Activated T-cell treated with anti-CD3 and anti-CD28 coated beads, Interleukin-2, amount 50 U/mL, for 24 hours (primary cell): Measurements from ENCODE around the gene TUBA4A.

Source experiments
- DNase-seq: peaks from one replicate; pipeline ENCODE4 v3.0.0-alpha.2; 2020
- H3K27ac Mint-ChIP-seq: 2 replicates; pipeline ENCODE4 v1.8.0; 2020; ENCODE audit warnings: mild to moderate bottlenecking, mixed read lengths
- H3K27me3 Mint-ChIP-seq: 2 replicates; pipeline ENCODE4 v1.8.0; 2020; ENCODE audit warnings: mixed read lengths
- H3K36me3 Mint-ChIP-seq: 2 replicates; pipeline ENCODE4 v1.8.0; 2020; ENCODE audit warnings: low read depth, mixed read lengths
- H3K4me1 Mint-ChIP-seq: 2 replicates; pipeline ENCODE4 v1.8.0; 2020; ENCODE audit warnings: low read depth, mixed read lengths
- H3K4me3 Mint-ChIP-seq: 2 replicates; pipeline ENCODE4 v1.8.0; 2020; ENCODE audit warnings: mild to moderate bottlenecking, moderate library complexity, mixed read lengths
- H3K9me3 Mint-ChIP-seq: 2 replicates; pipeline ENCODE4 v1.8.0; 2020; ENCODE audit warnings: mixed read lengths

Gene TUBA4A

DNA sequence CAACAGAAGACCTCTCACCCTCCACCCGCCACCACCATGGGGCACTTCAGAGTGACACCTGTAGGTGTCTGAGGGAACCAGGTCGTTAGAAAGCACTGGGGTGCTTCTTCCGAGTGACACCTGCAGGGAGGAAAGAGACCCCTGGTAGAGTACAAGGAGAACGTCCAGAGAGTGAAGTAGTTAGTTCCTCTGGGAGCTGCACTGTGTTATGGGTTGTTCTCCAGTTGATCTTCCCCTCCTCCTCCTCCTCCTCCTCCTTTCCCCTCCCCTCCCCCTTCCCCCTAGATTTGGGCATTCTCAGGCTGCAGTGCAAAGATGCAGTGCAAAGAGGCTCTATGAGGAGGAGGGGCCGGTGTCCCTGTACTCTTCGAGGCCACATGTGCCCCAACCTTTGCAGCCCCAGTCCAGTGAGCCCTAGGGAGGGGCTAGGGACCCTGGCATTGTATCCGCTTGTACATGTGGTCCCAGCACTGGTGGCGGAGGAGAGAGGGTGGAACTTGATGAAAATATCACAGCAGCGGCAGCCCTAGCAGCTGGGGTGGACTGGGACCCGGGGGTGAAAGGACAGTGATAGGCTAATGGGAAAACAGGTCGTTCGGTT lies 26.3 kb upstream of the TUBA4A start:
- peak overlapping the region; percentile 86 for H3K4me3 Mint-ChIP-seq
- no peak for DNase-seq
- H3K4me1 Mint-ChIP-seq = peaks cover 43% of the 10 kb centered on the region
- H3K36me3 Mint-ChIP-seq = peaks cover 45% of the 10 kb centered on the region
- no peaks in the 10 kb centered on the region for H3K27me3 Mint-ChIP-seq
- H3K27ac Mint-ChIP-seq = peak overlapping the region; percentile 95
- no peaks in the 10 kb centered on the region for H3K9me3 Mint-ChIP-seq

DNA sequence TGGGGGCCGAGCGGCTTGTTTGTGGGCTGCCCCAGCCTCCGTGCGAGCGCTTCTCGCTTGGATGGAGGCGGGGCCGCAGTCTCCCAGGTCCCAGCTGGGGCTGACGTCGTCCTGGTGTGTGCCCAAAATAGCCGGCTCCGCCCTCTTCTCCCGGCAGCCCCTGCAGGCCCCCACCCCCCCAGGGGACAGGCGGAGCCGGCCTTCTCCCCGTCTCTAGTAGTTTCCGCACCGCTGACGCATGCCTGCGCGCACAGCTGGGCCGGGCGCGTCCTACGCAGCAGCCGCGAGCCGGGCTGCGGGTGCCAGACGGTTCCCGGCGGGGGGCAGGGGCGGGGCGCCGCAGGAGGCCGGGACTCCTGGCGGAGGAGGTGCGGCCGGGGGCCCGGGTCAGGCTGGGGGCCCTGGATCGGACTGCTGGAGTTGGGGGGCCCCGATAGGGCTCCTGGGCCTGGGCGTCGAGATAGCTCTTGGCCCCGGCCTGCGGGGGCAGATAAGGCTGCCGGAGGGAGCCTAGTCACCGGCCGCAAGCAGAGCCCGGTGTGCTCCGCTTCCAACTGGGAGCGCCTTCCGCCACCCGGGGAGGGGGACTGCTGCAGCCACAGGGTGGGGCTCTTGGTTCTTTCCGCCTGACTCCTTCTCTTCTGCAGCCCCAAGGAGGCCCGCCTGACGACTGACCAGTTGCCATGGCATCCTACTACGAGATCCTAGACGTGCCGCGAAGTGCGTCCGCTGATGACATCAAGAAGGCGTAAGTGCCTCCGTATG lies 25.6 kb upstream of the TUBA4A start, which contains the start of gene DNAJB2:
Gene DNAJB2, plus strand, starts transcription at position 216 of the 765 bp plus-strand sequence. Its CDS starts 468 bp downstream, at position 684.
- Mint-ChIP-seq H3K36me3 (peaks cover 41% of the 10 kb centered on the region), H3K27ac (peak within 1 kb of the TSS; percentile 96), H3K9me3 (no peaks in the 10 kb centered on the region), H3K27me3 (no peaks in the 10 kb centered on the region), H3K4me3 (peak within 1 kb of the TSS; percentile 86), H3K4me1 (peaks cover 43% of the 10 kb centered on the region)
- peak; percentile 99 for DNase-seq

DNA sequence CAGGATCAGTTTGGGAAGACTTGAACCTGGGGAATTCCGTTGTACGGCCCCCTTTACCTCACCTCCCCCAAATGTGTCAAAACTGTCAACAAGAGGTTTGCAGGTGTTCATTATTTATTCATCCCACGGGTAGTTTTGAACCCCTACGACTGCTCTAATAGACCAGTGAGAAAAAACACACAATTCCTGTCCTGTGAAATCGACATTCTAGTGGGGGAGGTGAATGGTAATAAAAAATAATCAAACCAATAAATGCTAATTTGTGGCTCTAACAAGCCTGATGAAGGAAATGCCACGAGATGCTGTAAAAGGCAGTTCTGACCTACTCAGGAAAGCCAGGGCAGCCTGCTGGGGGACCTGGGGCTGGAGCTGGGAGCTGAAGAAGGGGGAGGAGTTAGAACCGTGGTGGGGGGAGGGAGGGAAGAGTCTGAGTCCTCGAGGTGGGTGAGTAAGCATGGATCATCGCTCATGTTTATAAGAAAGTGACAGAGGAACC lies 25.0 kb upstream of the TUBA4A start:
- peak overlapping the region; percentile 96 for H3K27ac Mint-ChIP-seq
- H3K4me3 Mint-ChIP-seq = peak overlapping the region; percentile 86
- H3K4me1 Mint-ChIP-seq = peaks cover 42% of the 10 kb centered on the region
- H3K9me3 Mint-ChIP-seq = no peaks in the 10 kb centered on the region
- H3K27me3 Mint-ChIP-seq = no peaks in the 10 kb centered on the region
- DNase-seq = no peak
- H3K36me3 Mint-ChIP-seq = peaks cover 35% of the 10 kb centered on the region

DNA sequence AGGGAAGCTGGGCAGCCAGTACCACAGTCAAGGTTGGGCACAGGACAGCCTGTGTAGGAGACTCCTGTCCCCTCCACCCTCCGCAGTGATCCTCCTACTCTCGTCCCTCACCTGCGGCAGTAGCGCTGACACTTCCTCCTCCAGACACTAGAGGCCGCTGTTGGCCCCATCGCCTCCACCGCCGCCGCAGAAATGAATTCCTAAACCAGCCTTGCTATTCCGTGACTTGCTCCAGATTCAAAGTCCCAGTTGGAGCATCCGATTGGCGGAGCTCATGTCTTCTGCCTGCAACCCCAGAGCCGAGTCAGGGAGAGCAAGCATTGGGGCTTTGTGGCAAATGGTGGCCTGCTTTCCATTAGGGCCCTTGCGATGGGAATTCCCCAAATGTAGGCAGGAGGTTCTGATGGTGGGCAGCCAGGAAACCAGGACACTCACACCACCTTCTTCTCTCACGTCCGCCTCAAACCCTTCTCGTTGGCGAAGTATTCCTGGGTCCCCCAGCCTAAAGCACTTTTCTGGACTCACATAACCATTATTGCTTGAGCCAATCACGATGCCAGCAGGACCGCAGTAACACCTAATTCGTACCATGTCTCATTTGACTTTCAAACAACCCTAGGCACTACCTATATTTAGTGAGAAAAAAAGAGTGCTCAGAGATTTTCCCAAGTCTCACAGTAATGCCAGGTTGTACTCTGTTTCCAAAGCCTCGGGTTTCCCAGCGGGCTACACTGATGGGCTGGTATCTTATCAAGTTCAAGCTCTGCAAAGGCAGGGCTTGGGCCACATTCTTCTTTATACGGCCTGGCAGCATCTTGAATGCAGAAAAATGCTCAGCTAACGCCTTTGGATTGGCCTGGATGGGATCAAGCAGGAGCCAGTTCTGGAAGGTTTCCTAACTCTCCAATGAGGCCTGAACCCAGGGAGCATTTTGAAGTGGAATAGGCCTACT lies 24.3 kb upstream of the TUBA4A start:
- DNase-seq = peak; percentile 88
- H3K36me3 Mint-ChIP-seq = peaks cover 28% of the 10 kb centered on the region
- no peaks in the 10 kb centered on the region for H3K9me3 Mint-ChIP-seq
- H3K4me3 Mint-ChIP-seq = peak overlapping the region; percentile 86
- peak overlapping the region; percentile 96 for H3K27ac Mint-ChIP-seq
- no peaks in the 10 kb centered on the region for H3K27me3 Mint-ChIP-seq
- H3K4me1 Mint-ChIP-seq = peaks cover 41% of the 10 kb centered on the region

DNA sequence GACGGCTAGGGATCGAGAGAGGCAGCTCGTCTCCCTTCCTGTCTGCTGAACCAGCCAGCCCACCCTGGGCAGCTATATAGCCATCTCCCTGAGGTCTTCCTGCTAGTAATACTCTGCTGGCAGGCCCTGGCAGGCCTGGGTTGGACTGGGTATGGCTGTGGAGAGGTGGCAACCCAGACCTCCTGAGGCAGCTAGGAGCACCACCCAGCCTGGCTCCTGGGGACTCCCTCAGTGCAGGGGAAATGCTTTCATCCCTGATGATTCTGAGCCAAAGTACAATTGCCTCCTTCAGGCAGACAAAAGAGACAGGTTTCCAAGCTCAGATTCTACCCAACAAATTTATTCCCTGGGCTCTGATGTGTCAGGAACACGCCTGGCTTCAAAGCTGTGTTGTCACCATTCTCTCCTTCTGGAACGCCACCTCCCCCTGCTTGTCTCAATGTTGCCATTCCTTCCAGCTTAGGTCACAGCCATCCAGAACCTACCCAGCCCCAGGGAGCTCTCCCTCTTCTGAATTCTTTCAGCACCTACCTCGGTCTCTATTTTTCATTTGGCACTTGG lies 20.7 kb upstream of the TUBA4A start:
- H3K4me1 Mint-ChIP-seq = peaks cover 20% of the 10 kb centered on the region
- H3K36me3 Mint-ChIP-seq = no peaks in the 10 kb centered on the region

DNA sequence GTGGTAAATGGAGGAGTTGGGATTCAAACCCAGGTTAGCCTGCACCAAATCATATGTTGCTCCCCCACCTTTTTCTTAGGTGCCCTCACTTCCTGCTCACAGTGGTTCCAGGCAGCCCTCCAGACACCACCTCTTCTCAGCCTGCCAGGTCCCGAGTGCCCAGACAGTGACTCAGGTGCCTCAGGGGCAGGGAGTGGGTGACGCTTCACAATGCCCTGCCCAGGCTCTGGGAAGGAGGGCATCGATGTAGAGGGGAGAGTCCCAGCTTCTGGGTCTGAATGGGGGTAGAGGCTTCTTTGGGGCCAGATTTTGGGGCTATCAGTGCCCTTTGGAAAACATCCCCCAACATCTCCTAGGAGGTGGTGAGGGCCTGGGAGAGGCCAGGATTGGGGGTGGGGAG lies 20.2 kb upstream of the TUBA4A start:
- Mint-ChIP-seq H3K4me3 (no peak overlapping the region), H3K4me1 (peaks cover 20% of the 10 kb centered on the region), H3K27me3 (no peaks in the 10 kb centered on the region), H3K36me3 (no peaks in the 10 kb centered on the region), H3K9me3 (no peaks in the 10 kb centered on the region), H3K27ac (no peak overlapping the region)
- DNase-seq = no peak

More for the DNA sequence above, 20.7 kb upstream of the TUBA4A start:
- H3K27ac Mint-ChIP-seq = no peak overlapping the region
- H3K9me3 Mint-ChIP-seq = no peaks in the 10 kb centered on the region
- no peak for DNase-seq
- no peak overlapping the region for H3K4me3 Mint-ChIP-seq
- no peaks in the 10 kb centered on the region for H3K27me3 Mint-ChIP-seq

DNA sequence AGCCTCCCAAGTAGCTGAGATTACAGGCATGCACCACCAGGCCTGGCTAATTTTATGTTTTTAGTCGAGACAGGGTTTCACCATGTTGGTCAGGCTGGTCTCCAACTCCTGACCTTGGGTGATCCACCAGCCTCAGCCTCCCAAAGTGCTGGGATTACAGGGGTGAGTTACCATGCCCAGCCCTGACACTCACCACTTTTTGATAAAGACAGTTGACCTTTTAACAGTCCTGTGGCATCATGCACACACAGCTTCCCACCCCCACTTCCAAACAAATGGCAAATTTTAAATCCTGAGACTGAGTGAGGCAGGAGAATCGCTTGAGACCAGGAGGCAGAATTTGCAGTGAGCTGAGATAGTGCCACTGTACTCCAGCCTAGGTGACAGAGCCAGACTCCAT lies 19.3 kb upstream of the TUBA4A start:
- Mint-ChIP-seq H3K4me1 (peaks cover 11% of the 10 kb centered on the region), H3K4me3 (no peak overlapping the region), H3K27me3 (no peaks in the 10 kb centered on the region), H3K27ac (no peak overlapping the region), H3K9me3 (no peaks in the 10 kb centered on the region), H3K36me3 (no peaks in the 10 kb centered on the region)
- DNase-seq = no peak

DNA sequence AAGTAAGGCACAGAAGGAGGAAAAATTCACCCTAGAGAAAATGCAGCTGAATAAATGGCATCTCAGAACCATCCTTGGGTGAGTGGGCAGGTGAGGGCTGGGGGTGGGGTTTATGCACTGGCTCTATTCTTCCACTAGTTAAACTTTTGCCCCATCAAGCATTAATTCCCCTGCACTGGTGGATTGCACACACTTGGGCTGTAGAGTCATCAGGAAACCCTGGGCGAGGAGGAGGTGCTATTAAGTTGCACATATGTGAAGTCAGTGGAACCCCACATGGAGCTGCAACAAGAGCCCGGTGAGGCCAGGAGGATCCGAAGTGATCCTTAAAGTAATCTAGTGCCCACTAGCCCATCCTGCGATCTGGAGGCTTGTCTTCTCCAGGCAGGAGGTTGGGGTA lies 18.6 kb upstream of the TUBA4A start:
- Mint-ChIP-seq H3K9me3 (no peaks in the 10 kb centered on the region), H3K27me3 (no peaks in the 10 kb centered on the region), H3K36me3 (no peaks in the 10 kb centered on the region), H3K27ac (no peak overlapping the region), H3K4me3 (no peak overlapping the region), H3K4me1 (peaks cover 4% of the 10 kb centered on the region)
- no peak for DNase-seq

DNA sequence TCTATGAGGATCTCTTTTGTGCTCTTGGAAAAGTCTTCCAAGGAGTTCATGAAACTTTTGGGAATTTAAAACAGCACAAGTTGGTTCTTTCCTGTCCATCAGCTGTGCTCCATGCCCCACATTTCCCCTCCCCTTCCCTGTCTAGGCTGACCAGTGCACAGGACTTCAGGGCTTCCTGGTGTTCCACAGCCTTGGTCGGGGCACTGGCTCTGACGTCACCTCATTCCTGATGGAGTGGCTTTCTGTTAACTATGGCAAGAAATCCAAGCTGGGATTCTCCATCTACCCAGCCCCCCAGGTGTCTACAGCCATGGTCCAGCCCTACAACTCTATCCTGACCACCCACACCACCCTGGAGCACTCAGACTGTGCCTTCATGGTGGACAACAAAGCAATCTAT lies 17.3 kb upstream of the TUBA4A start:
- H3K4me3 Mint-ChIP-seq = no peak overlapping the region
- no peaks in the 10 kb centered on the region for H3K9me3 Mint-ChIP-seq
- H3K36me3 Mint-ChIP-seq = no peaks in the 10 kb centered on the region
- no peaks in the 10 kb centered on the region for H3K4me1 Mint-ChIP-seq
- H3K27ac Mint-ChIP-seq = no peak overlapping the region
- no peaks in the 10 kb centered on the region for H3K27me3 Mint-ChIP-seq
- DNase-seq = no peak

DNA sequence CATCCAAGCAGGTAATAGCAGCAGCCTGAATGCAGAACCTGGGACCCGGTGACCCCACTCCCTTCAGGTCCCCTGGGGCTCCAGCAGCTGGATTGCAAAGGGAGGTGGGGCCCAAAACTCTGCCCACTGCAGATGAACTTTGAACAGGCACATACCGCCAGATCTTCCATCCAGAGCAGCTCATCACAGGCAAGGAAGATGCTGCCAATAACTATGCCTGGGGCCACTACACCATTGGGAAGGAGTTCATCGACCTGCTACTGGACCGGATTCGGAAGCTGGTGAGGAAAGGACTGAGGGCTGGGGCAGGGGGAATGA lies 16.3 kb upstream of the TUBA4A start:
- no peaks in the 10 kb centered on the region for H3K4me1 Mint-ChIP-seq
- no peak overlapping the region for H3K27ac Mint-ChIP-seq
- H3K9me3 Mint-ChIP-seq = no peaks in the 10 kb centered on the region
- no peaks in the 10 kb centered on the region for H3K27me3 Mint-ChIP-seq
- no peak for DNase-seq
- no peaks in the 10 kb centered on the region for H3K36me3 Mint-ChIP-seq
- H3K4me3 Mint-ChIP-seq = no peak overlapping the region

GRCh38 chr2:219269362-219270054 lies 15.8 kb upstream of the TUBA4A start:
- Mint-ChIP-seq H3K27me3 (no peaks in the 10 kb centered on the region), H3K27ac (no peak overlapping the region), H3K36me3 (no peaks in the 10 kb centered on the region), H3K4me1 (no peaks in the 10 kb centered on the region), H3K9me3 (no peaks in the 10 kb centered on the region), H3K4me3 (no peak overlapping the region)
- DNase-seq = no peak

DNA sequence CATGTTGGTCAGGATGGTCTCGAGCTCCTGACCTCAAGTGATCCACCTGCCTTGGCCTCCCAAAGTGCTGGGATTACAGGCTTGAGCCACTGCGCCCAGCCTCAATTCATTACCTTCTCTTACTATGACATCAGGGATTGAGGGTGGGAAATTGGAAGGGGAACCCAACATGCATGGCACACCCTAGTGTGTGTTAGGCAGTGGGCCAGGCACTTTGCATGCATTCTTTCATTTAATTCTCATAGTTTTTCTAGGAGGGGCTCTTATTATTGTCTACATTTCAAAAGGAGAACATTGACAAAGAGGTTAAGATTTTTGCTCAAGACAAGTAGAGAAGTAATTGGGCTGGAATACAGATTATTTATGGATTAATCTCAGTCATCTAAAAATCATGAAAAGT lies 14.6 kb upstream of the TUBA4A start:
- DNase-seq = no peak
- Mint-ChIP-seq H3K9me3 (no peaks in the 10 kb centered on the region), H3K4me3 (no peak overlapping the region), H3K36me3 (no peaks in the 10 kb centered on the region), H3K27ac (no peak overlapping the region), H3K27me3 (no peaks in the 10 kb centered on the region), H3K4me1 (no peaks in the 10 kb centered on the region)

GRCh38 chr2:219266886-219267285 lies 13.2 kb upstream of the TUBA4A start:
- Mint-ChIP-seq H3K4me1 (no peaks in the 10 kb centered on the region), H3K27me3 (no peaks in the 10 kb centered on the region), H3K9me3 (no peaks in the 10 kb centered on the region), H3K4me3 (no peak overlapping the region), H3K36me3 (no peaks in the 10 kb centered on the region), H3K27ac (no peak overlapping the region)
- no peak for DNase-seq

- Mint-ChIP-seq H3K9me3 (no peaks in the 10 kb centered on the region), H3K4me1 (no peaks in the 10 kb centered on the region), H3K27me3 (no peaks in the 10 kb centered on the region), H3K27ac (no peak overlapping the region), H3K36me3 (no peaks in the 10 kb centered on the region), H3K4me3 (no peak overlapping the region)
- no peak for DNase-seq
Observed at GRCh38 chr2:219266232-219266631, 12.5 kb upstream of the TUBA4A start.
